Measurements from ENCODE around the gene CCSER1.

GRCh38 chr4:91302120-91302519 lies 1174.9 kb downstream of the CCSER1 start:
- TF ChIP-seq, protein P1, sequence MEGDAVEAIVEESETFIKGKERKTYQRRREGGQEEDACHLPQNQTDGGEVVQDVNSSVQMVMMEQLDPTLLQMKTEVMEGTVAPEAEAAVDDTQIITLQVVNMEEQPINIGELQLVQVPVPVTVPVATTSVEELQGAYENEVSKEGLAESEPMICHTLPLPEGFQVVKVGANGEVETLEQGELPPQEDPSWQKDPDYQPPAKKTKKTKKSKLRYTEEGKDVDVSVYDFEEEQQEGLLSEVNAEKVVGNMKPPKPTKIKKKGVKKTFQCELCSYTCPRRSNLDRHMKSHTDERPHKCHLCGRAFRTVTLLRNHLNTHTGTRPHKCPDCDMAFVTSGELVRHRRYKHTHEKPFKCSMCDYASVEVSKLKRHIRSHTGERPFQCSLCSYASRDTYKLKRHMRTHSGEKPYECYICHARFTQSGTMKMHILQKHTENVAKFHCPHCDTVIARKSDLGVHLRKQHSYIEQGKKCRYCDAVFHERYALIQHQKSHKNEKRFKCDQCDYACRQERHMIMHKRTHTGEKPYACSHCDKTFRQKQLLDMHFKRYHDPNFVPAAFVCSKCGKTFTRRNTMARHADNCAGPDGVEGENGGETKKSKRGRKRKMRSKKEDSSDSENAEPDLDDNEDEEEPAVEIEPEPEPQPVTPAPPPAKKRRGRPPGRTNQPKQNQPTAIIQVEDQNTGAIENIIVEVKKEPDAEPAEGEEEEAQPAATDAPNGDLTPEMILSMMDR (conservative IDR thresholded peaks at IDR 0.05), result no peak
- TF ChIP-seq EZH2 (IDR thresholded peaks at IDR 0.05; ENCODE audit: low read depth), result no peak

Data from PC-9 (cell line).